ENCODE measurements around the gene CYP2W1. TPM values are rescaled to one million over a fixed set of nuclear protein-coding genes. Genes with fewer than 3 reads are reported as not detected.
"Not testable (repeated sequence)": the region's sequence is repeated elsewhere in the genome, so short reads cannot be mapped to it uniquely, and the experiment has no call there.

CYP2W1 gene
- total RNA-seq, 4 donors from 2014 or later: 0.41 to 0.95 TPM; not detected in 2

DNA sequence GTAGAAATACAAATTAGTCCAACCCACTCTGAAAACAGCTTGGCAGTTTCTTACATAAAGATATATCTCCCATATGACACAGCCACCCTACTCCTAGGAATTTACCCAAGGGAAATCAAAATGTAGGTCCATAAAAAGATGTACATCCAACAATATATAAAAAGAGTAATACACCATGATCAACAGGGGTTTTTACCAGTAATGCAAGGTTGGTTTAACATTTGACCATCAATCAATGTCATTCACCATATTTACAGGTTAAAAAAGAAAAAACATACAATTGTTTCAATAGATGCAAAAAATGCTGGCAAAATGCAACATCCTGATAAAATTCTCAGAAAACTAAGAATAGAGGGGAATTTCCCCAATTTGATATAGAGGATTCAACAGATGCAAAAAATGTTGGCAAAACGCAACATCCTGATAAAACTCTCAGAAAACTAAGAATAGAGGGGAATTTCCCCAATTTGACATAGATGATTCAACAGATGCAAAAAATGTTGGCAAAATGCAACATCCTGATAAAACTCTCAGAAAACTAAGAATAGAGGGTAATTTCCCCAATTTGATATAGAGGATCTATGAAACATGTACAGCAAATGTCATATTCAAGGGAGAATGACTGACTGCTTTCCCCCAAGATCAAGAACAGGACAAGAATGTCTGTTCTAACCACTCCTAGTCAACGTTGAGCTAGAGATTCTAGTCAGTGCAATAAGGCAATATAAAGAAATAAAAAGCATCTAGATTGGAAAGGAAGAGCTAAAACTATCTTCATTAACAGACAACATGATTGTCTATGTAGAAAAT, 42.2 kb upstream of the CYP2W1 start:
- Histone ChIP-seq H3K27me3 (no peaks in the 10 kb centered on the region), H3K4me3 (no peak overlapping the region), H3K27ac (no peak overlapping the region), H3K4me1 (peaks cover 0 to 9% (median 3%) of the 10 kb centered on the region in 4 donors), H3K9me3 (no peaks in the 10 kb centered on the region), H3K36me3 (no peaks in the 10 kb centered on the region)
- in situ Hi-C loops (cut with MboI; ENCODE audit: low pct_ligation_motif_present in 1 of 4, low pct_unique_long_range_greater_than_20kb in 1 of 4, low sequenced_read_pairs in 3 of 4) (no loop called here), intact Hi-C loops (cut with DNase I; ENCODE audit: low total_unique reads) (no loop called here)
- no peak for DNase-seq
- 14 to 39% methylated on average over 1 to 2 of the region's 2 CpGs for WGBS, 2 donors (ENCODE audit: low coverage in 1 of 2)
- TF ChIP-seq, protein P1, sequence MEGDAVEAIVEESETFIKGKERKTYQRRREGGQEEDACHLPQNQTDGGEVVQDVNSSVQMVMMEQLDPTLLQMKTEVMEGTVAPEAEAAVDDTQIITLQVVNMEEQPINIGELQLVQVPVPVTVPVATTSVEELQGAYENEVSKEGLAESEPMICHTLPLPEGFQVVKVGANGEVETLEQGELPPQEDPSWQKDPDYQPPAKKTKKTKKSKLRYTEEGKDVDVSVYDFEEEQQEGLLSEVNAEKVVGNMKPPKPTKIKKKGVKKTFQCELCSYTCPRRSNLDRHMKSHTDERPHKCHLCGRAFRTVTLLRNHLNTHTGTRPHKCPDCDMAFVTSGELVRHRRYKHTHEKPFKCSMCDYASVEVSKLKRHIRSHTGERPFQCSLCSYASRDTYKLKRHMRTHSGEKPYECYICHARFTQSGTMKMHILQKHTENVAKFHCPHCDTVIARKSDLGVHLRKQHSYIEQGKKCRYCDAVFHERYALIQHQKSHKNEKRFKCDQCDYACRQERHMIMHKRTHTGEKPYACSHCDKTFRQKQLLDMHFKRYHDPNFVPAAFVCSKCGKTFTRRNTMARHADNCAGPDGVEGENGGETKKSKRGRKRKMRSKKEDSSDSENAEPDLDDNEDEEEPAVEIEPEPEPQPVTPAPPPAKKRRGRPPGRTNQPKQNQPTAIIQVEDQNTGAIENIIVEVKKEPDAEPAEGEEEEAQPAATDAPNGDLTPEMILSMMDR (IDR thresholded peaks at IDR 0.05): no peak
- TF ChIP-seq POLR2AphosphoS5 (IDR thresholded peaks at IDR 0.05) (no peak), POLR2A (IDR thresholded peaks at IDR 0.05) (no peak), EP300 (IDR thresholded peaks at IDR 0.05; ENCODE audit: low read depth) (no peak)

DNA sequence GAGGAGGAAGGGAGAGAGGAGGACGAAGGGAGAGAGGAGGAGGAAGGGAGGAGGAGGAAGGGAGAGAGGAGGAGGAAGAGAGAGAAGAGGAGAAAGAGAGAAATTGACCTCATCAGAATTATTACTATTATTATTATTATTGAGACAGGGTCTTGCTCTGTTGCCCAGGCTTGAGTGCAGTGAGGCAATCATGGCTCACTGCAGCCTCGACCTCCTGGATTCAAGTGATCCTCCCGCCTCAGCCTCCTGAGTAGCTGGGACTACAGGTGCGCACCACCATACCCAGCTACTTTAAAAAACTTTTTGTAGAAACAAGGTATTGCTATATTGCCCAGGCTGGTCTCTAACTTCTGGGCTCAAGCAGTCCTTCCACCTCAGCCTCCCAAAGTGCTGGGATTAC, 39.2 kb upstream of the CYP2W1 start:
- WGBS, 2 donors (ENCODE audit: low coverage in 1 of 2): 83 to 94% methylated on average over 3 to 4 of the region's 4 CpGs
- H3K27me3 ChIP-seq; H3K9me3 ChIP-seq; in situ Hi-C loops (cut with MboI; ENCODE audit: low pct_ligation_motif_present in 1 of 4, low pct_unique_long_range_greater_than_20kb in 1 of 4, low sequenced_read_pairs in 3 of 4); H3K4me3 ChIP-seq; H3K27ac ChIP-seq; H3K36me3 ChIP-seq; intact Hi-C loops (cut with DNase I; ENCODE audit: low total_unique reads): not testable (repeated sequence)
- peaks cover 0 to 28% (median 15%) of the 10 kb centered on the region in 4 donors for H3K4me1 ChIP-seq
- DNase-seq: peak; percentile 5

DNA sequence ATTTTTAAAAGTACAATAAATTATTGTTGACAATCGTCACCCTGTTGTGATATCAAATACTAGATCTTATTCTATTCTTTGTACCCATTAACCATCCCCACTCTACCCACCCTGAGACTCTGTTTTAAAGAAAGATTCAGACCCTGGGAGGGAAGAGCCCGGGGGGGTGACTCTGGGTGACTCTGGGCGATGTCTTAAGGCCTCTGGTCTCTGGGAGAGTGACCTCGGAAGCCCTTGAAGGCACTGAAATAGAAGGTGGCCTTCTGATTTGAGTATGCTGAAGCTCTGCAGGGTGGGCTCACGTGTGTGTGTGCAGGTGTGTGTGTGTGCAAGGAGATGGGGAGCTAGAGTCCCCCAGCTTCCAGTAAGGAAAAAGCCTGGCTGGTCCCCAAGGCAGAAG, 38.2 kb upstream of the CYP2W1 start:
- no peak for DNase-seq
- Histone ChIP-seq H3K4me3 (peak overlapping the region in 3 of 4 donors; percentile 11 to 35 (median 33)), H3K36me3 (no peaks in the 10 kb centered on the region), H3K27ac (peak overlapping the region; percentile 86 to 94 (median 88)), H3K4me1 (peaks cover 0 to 32% (median 15%) of the 10 kb centered on the region in 4 donors), H3K9me3 (no peaks in the 10 kb centered on the region), H3K27me3 (no peaks in the 10 kb centered on the region)
- TF ChIP-seq POLR2A (IDR thresholded peaks at IDR 0.05) (no peak), POLR2AphosphoS5 (IDR thresholded peaks at IDR 0.05) (no peak), EP300 (IDR thresholded peaks at IDR 0.05; ENCODE audit: low read depth) (no peak)
- TF ChIP-seq, protein P1 (IDR thresholded peaks at IDR 0.05): no peak
- in situ Hi-C loops (cut with MboI; ENCODE audit: low pct_ligation_motif_present in 1 of 4, low pct_unique_long_range_greater_than_20kb in 1 of 4, low sequenced_read_pairs in 3 of 4): no loop called here
- intact Hi-C loops (cut with DNase I; ENCODE audit: low total_unique reads): no loop called here
- 62 to 71% methylated on average over 1 to 5 of the region's 5 CpGs for WGBS, 2 donors (ENCODE audit: low coverage in 1 of 2)

DNA sequence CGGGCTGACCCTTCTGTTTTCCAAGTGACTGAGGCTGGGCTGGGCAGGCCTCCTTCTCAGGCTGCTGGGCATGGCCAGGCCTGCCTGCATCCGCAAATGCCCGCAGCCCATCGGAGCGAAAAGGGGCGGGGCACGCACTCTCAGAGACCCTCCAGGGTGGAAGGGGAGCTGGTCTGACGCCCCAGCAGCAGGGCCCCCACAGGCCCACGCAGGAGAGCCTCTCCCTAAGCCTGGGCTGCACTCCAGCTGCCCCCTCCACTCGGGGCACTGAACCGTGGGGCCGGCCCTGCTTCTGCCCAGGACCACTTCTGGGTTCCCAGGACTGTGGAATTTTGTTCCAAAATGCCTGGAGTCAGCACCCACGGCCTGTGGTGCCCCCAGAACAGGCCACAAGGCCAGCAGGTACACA, 37.8 kb upstream of the CYP2W1 start:
- Histone ChIP-seq H3K9me3 (no peaks in the 10 kb centered on the region), H3K36me3 (no peaks in the 10 kb centered on the region), H3K27ac (peak overlapping the region; percentile 86 to 94 (median 88)), H3K4me1 (peaks cover 0 to 32% (median 15%) of the 10 kb centered on the region in 4 donors), H3K27me3 (no peaks in the 10 kb centered on the region), H3K4me3 (peak overlapping the region in 3 of 4 donors; percentile 11 to 35 (median 33))
- DNase-seq: peak; percentile 28
- TF ChIP-seq, protein P1 (IDR thresholded peaks at IDR 0.05): no peak
- TF ChIP-seq POLR2AphosphoS5 (IDR thresholded peaks at IDR 0.05) (no peak), POLR2A (IDR thresholded peaks at IDR 0.05) (no peak), EP300 (IDR thresholded peaks at IDR 0.05; ENCODE audit: low read depth) (no peak)
- intact Hi-C loops (cut with DNase I; ENCODE audit: low total_unique reads) (no loop called here), in situ Hi-C loops (cut with MboI; ENCODE audit: low pct_ligation_motif_present in 1 of 4, low pct_unique_long_range_greater_than_20kb in 1 of 4, low sequenced_read_pairs in 3 of 4) (no loop called here)
- 65% methylated on average over 13 of the region's 13 CpGs; no CpG with 5 or more reads in 1 of the 2 donors for WGBS, 2 donors (ENCODE audit: low coverage in 1 of 2)

Measured in transverse colon (tissue), 4 donors.